LNCaP clone FGC (cell line): Measurements from ENCODE around the gene STXBP5.

Experiments
- DNase-seq: peaks from one replicate; pipeline ENCODE4 v3.0.0-alpha.2; 2011; ENCODE audit warnings: low read depth
- H3K4me3 ChIP-seq: 2 replicates; pipeline ENCODE4 v1.5.1; 2011; ENCODE audit warnings: mild to moderate bottlenecking, low read depth, low read length, control low read depth
- CTCF ChIP-seq: IDR thresholded peaks from 2 replicates; pipeline ENCODE4 v1.5.1; 2012; ENCODE audit warnings: mild to moderate bottlenecking; ENCODE audit not compliant: control insufficient read depth, insufficient read depth; ENCODE audit errors: extremely low read depth

The STXBP5 gene

GRCh38 chr6:147297663-147298316 is 93.6 kb downstream of the STXBP5 start:
- no peak for TF ChIP-seq CTCF
- DNase-seq, result no peak

GRCh38 chr6:147298461-147298860 is 94.2 kb downstream of the STXBP5 start:
- TF ChIP-seq CTCF, result no peak
- DNase-seq, result no peak
- H3K4me3 ChIP-seq, result no peak overlapping the region

More at GRCh38 chr6:147297663-147298316, 93.6 kb downstream of the STXBP5 start:
- no peak overlapping the region for H3K4me3 ChIP-seq

GRCh38 chr6:147299035-147299434 is 94.8 kb downstream of the STXBP5 start:
- DNase-seq, result no peak

GRCh38 chr6:147301070-147301469 is 96.9 kb downstream of the STXBP5 start:
- no peak for DNase-seq
- no peak overlapping the region for H3K4me3 ChIP-seq
- TF ChIP-seq CTCF, result no peak

More at GRCh38 chr6:147299035-147299434, 94.8 kb downstream of the STXBP5 start:
- H3K4me3 ChIP-seq, result no peak overlapping the region
- no peak for TF ChIP-seq CTCF

- TF ChIP-seq CTCF, result no peak
- no peak overlapping the region for H3K4me3 ChIP-seq
- DNase-seq, result no peak
Observed at GRCh38 chr6:147304016-147304415, 99.8 kb downstream of the STXBP5 start.

GRCh38 chr6:147310521-147310920 is 106.3 kb downstream of the STXBP5 start:
- no peak overlapping the region for H3K4me3 ChIP-seq
- DNase-seq, result no peak
- no peak for TF ChIP-seq CTCF

GRCh38 chr6:147311218-147311617 is 107.0 kb downstream of the STXBP5 start:
- no peak overlapping the region for H3K4me3 ChIP-seq
- TF ChIP-seq CTCF, result no peak
- no peak for DNase-seq
